Skeletal muscle tissue (tissue), 4 donors: ENCODE results near the gene BCKDHA. TPM values are rescaled to one million over a fixed set of nuclear protein-coding genes. Genes with fewer than 3 reads are reported as not detected.
"Not testable (repeated sequence)": the region's sequence is repeated elsewhere in the genome, so short reads cannot be mapped to it uniquely, and the experiment has no call there.

Source experiments
- H3K27ac ChIP-seq: one replicate; pipeline ENCODE4 v1.7.0; 2013; ENCODE audit warnings: mild to moderate bottlenecking, low read depth, low read length, inconsistent platforms
- H3K27me3 ChIP-seq, 3 donors: one replicate each; pipeline ENCODE4 v1.7.0; 2013; ENCODE audit warnings: low read length in 3 of 3; ENCODE audit not compliant: control insufficient read depth in 3 of 3, insufficient read depth in 3 of 3
- H3K36me3 ChIP-seq, 3 donors: one replicate each; pipeline ENCODE4 v1.7.0; 2013; ENCODE audit warnings: low read length in 3 of 3; ENCODE audit not compliant: control insufficient read depth in 3 of 3, insufficient read depth in 3 of 3
- H3K4me1 ChIP-seq, 3 donors: one replicate each; pipeline ENCODE4 v1.7.0; 2013; ENCODE audit warnings: low read length in 3 of 3, mild to moderate bottlenecking in 3 of 3; ENCODE audit not compliant: control insufficient read depth in 3 of 3, insufficient read depth in 3 of 3
- H3K4me3 ChIP-seq, 3 donors: one replicate each; pipeline ENCODE4 v1.7.0; 2013; ENCODE audit warnings: low read length in 3 of 3
- H3K9ac ChIP-seq, 3 donors: one replicate each; pipeline ENCODE4 v1.7.0; 2013; ENCODE audit warnings: low read length in 3 of 3, mild to moderate bottlenecking in 3 of 3, moderate library complexity in 2 of 3, low read depth in 1 of 3
- H3K9me3 ChIP-seq, 3 donors: one replicate each; pipeline ENCODE4 v1.7.0; 2013; ENCODE audit warnings: low read length in 3 of 3; ENCODE audit not compliant: control insufficient read depth in 3 of 3
- total RNA-seq: library from RNA; depleted of rRNA; stranded (reverse); fragments of >200 nt; gene quantifications from one replicate; pipeline ENCODE4 v1.2.3, GENCODE V29; 2014
- donor health status: Osteomylitis.

Gene BCKDHA
- total RNA-seq, 1 donor from 2014 or later, result 46.4 TPM

GRCh38 chr19:41381536-41381935 lies 16.1 kb upstream of the BCKDHA start:
- not testable (repeated sequence) for H3K27me3 ChIP-seq, H3K36me3 ChIP-seq, H3K27ac ChIP-seq, H3K9me3 ChIP-seq, H3K9ac ChIP-seq, H3K4me3 ChIP-seq
- H3K4me1 ChIP-seq, result peaks cover 0 to 11% (median 5%) of the 10 kb centered on the region in 3 donors

- Histone ChIP-seq H3K9ac (no peak overlapping the region), H3K4me3 (no peak overlapping the region), H3K27ac (no peak overlapping the region), H3K4me1 (peaks cover 0 to 5% (median 0%) of the 10 kb centered on the region in 3 donors), H3K36me3 (peaks cover 7 to 31% (median 29%) of the 10 kb centered on the region in 3 donors), H3K9me3 (no peaks in the 10 kb centered on the region), H3K27me3 (no peaks in the 10 kb centered on the region)
Observed at GRCh38 chr19:41384351-41384750, 13.3 kb upstream of the BCKDHA start.

GRCh38 chr19:41386442-41386841 lies 11.2 kb upstream of the BCKDHA start:
- Histone ChIP-seq H3K36me3 (peaks cover 24 to 50% (median 47%) of the 10 kb centered on the region in 3 donors), H3K4me3 (no peak overlapping the region), H3K9me3 (no peaks in the 10 kb centered on the region), H3K9ac (no peak overlapping the region), H3K4me1 (no peaks in the 10 kb centered on the region), H3K27me3 (no peaks in the 10 kb centered on the region), H3K27ac (no peak overlapping the region)

- peaks cover 30 to 48% (median 43%) of the 10 kb centered on the region in 3 donors for H3K36me3 ChIP-seq
- no peak overlapping the region for H3K27ac ChIP-seq
Observed at GRCh38 chr19:41391618-41392017, 6.0 kb upstream of the BCKDHA start.

GRCh38 chr19:41392775-41393174 lies 4.8 kb upstream of the BCKDHA start:
- Histone ChIP-seq H3K27ac (no peak overlapping the region), H3K27me3 (no peaks in the 10 kb centered on the region), H3K9ac (no peak overlapping the region), H3K4me3 (no peak overlapping the region), H3K4me1 (peaks cover 7 to 18% (median 7%) of the 10 kb centered on the region in 3 donors), H3K36me3 (peaks cover 28 to 38% (median 34%) of the 10 kb centered on the region in 3 donors), H3K9me3 (no peaks in the 10 kb centered on the region)

More at GRCh38 chr19:41391618-41392017, 6.0 kb upstream of the BCKDHA start:
- H3K4me3 ChIP-seq, result no peak overlapping the region
- H3K27me3 ChIP-seq, result no peaks in the 10 kb centered on the region
- no peaks in the 10 kb centered on the region for H3K9me3 ChIP-seq
- peaks cover 2 to 14% (median 4%) of the 10 kb centered on the region in 3 donors for H3K4me1 ChIP-seq
- H3K9ac ChIP-seq, result no peak overlapping the region

GRCh38 chr19:41395355-41395754 lies 2.3 kb upstream of the BCKDHA start:
- Histone ChIP-seq H3K4me1 (peaks cover 13 to 28% (median 21%) of the 10 kb centered on the region in 3 donors), H3K9me3 (no peaks in the 10 kb centered on the region), H3K9ac (no peak overlapping the region), H3K27me3 (no peaks in the 10 kb centered on the region), H3K27ac (no peak overlapping the region), H3K4me3 (no peak overlapping the region), H3K36me3 (peaks cover 16 to 20% (median 17%) of the 10 kb centered on the region in 3 donors)

GRCh38 chr19:41398050-41398418 lies 416 bp downstream of the BCKDHA start:
- peak overlapping the region; percentile 92 to 100 (median 98) for H3K4me3 ChIP-seq
- H3K4me1 ChIP-seq, result peaks cover 21 to 33% (median 21%) of the 10 kb centered on the region in 3 donors
- H3K9ac ChIP-seq, result peak overlapping the region; percentile 96 to 100 (median 99)
- no peaks in the 10 kb centered on the region for H3K27me3 ChIP-seq
- H3K27ac ChIP-seq, result peak overlapping the region; percentile 93
- H3K9me3 ChIP-seq, result no peaks in the 10 kb centered on the region
- H3K36me3 ChIP-seq, result peaks cover 0 to 7% (median 5%) of the 10 kb centered on the region in 3 donors

- Histone ChIP-seq H3K4me3 (peak overlapping the region; percentile 92 to 100 (median 98)), H3K4me1 (peaks cover 24 to 38% (median 27%) of the 10 kb centered on the region in 3 donors), H3K9me3 (no peaks in the 10 kb centered on the region), H3K9ac (peak overlapping the region; percentile 96 to 100 (median 99)), H3K36me3 (peaks cover 0 to 10% (median 5%) of the 10 kb centered on the region in 3 donors), H3K27ac (peak overlapping the region; percentile 93), H3K27me3 (no peaks in the 10 kb centered on the region)
Observed at GRCh38 chr19:41398598-41398997, 980 bp downstream of the BCKDHA start.

- Histone ChIP-seq H3K4me1 (peaks cover 24 to 39% (median 28%) of the 10 kb centered on the region in 3 donors), H3K36me3 (peaks cover 0 to 10% (median 5%) of the 10 kb centered on the region in 3 donors), H3K9me3 (no peaks in the 10 kb centered on the region), H3K4me3 (peak overlapping the region; percentile 92 to 100 (median 98)), H3K27ac (peak overlapping the region; percentile 93), H3K9ac (peak overlapping the region; percentile 1 to 96 (median 12)), H3K27me3 (no peaks in the 10 kb centered on the region)
Observed at GRCh38 chr19:41399091-41399490, 1.5 kb downstream of the BCKDHA start.

- Histone ChIP-seq H3K4me3 (no peak overlapping the region), H3K9ac (no peak overlapping the region), H3K27me3 (no peaks in the 10 kb centered on the region), H3K27ac (no peak overlapping the region), H3K4me1 (peaks cover 24 to 39% (median 28%) of the 10 kb centered on the region in 3 donors), H3K36me3 (peaks cover 0 to 10% (median 5%) of the 10 kb centered on the region in 3 donors), H3K9me3 (no peaks in the 10 kb centered on the region)
Observed at GRCh38 chr19:41399525-41399924, 1.9 kb downstream of the BCKDHA start.
